ENCODE results near the gene PDP2. TPM values are rescaled to one million over a fixed set of nuclear protein-coding genes. Genes with fewer than 3 reads are reported as not detected.

The PDP2 gene
- total and polyA plus RNA-seq, 2 donors from 2014 or later = 5.1 to 9.2 TPM

GRCh38 chr16:66859397-66860068 is 20.8 kb upstream of the PDP2 start:
- DNase-seq = peak in 1 of 5 donors; percentile 6
- no peak for FAIRE-seq
- TF ChIP-seq CTCF (IDR thresholded peaks at IDR 0.05; ENCODE audit: borderline replicate concordance, extremely low read depth, insufficient read depth) = no peak
- Histone ChIP-seq H3K36me3 (ENCODE audit: control insufficient read depth in 2 of 3, insufficient read depth in 3 of 3, low read length in 3 of 3) (no peaks in the 10 kb centered on the region), H3K27me3 (ENCODE audit: control insufficient read depth, insufficient read depth, low read length) (no peaks in the 10 kb centered on the region), H3K27ac (ENCODE audit: low read depth in 2 of 2, low read length in 2 of 2) (no peak overlapping the region), H3K4me3 (ENCODE audit: low read length in 3 of 3) (no peak overlapping the region), H3K4me1 (ENCODE audit: control insufficient read depth in 2 of 3, insufficient read depth in 2 of 3, low read depth in 1 of 3, low read length in 3 of 3) (no peaks in the 10 kb centered on the region), H3K9ac (ENCODE audit: low read length in 3 of 3) (no peak overlapping the region), H3K9me3 (ENCODE audit: control insufficient read depth in 2 of 3, insufficient read depth in 1 of 3, low read length in 3 of 3) (no peaks in the 10 kb centered on the region)
- intact Hi-C loops (cut with DNase I) = loop anchor here (10.0 kb wide), 1 partner anchor 135 kb away; no protein-coding TSS in a partner anchor

DNA sequence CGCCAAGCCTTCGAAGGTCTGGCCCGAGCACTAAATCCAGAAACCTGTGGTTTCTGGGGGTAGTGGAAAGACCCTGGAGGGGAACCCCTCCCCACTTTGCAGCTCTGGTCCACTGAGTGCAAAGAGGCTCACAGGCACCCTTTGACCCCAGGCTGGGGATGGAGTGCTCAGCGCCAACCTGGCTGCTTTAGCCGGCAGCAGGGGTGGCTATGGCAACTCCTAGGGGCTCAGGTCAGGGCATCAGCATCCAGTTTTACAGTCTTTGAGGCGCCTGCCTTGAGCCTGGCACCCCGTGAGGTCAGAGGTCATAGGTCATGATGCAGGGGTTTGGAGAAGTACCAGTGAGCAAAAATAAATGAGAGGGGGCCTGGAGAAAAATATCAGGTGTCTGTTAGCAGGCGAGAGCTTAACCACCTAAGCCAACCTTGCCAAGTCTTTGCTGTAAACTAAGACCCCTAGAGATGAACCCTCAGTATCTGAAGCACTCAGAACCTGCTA is 18.2 kb upstream of the PDP2 start:
- Histone ChIP-seq H3K9me3 (ENCODE audit: control insufficient read depth in 2 of 3, insufficient read depth in 1 of 3, low read length in 3 of 3) (no peaks in the 10 kb centered on the region), H3K9ac (ENCODE audit: low read length in 3 of 3) (no peak overlapping the region), H3K36me3 (ENCODE audit: control insufficient read depth in 2 of 3, insufficient read depth in 3 of 3, low read length in 3 of 3) (no peaks in the 10 kb centered on the region), H3K27me3 (ENCODE audit: control insufficient read depth, insufficient read depth, low read length) (no peaks in the 10 kb centered on the region), H3K4me3 (ENCODE audit: low read length in 3 of 3) (no peak overlapping the region), H3K27ac (ENCODE audit: low read depth in 2 of 2, low read length in 2 of 2) (no peak overlapping the region), H3K4me1 (ENCODE audit: control insufficient read depth in 2 of 3, insufficient read depth in 2 of 3, low read depth in 1 of 3, low read length in 3 of 3) (no peaks in the 10 kb centered on the region)
- DNase-seq (no peak), FAIRE-seq (no peak)
- intact Hi-C loops (cut with DNase I) = loop anchor here (10.0 kb wide), 1 partner anchor 137 kb away; no protein-coding TSS in a partner anchor
- TF ChIP-seq CTCF (IDR thresholded peaks at IDR 0.05; ENCODE audit: borderline replicate concordance, extremely low read depth, insufficient read depth) = no peak

DNA sequence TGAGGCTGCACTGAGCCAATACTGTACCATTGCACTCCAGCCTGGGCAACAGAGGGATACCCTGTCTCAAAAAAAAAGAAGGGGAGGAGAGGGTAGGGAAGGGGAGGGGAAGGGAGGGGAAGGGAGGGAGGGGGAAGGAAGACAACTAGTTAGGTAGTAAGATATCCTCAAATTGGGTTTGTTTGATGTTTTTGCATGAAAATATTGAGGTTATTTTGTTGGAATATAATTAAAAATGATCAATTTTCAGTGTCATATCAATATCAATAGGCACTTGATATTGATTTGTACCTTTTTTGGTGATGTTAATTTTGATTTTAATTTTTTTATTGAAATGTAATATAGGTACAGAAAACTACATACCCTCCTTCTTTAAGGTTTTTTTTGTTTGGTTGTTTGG is 16.6 kb upstream of the PDP2 start:
- Histone ChIP-seq H3K9ac (ENCODE audit: low read length in 3 of 3) (no peak overlapping the region), H3K27ac (ENCODE audit: low read depth in 2 of 2, low read length in 2 of 2) (no peak overlapping the region), H3K9me3 (ENCODE audit: control insufficient read depth in 2 of 3, insufficient read depth in 1 of 3, low read length in 3 of 3) (no peaks in the 10 kb centered on the region), H3K36me3 (ENCODE audit: control insufficient read depth in 2 of 3, insufficient read depth in 3 of 3, low read length in 3 of 3) (no peaks in the 10 kb centered on the region), H3K4me1 (ENCODE audit: control insufficient read depth in 2 of 3, insufficient read depth in 2 of 3, low read depth in 1 of 3, low read length in 3 of 3) (no peaks in the 10 kb centered on the region), H3K4me3 (ENCODE audit: low read length in 3 of 3) (no peak overlapping the region), H3K27me3 (ENCODE audit: control insufficient read depth, insufficient read depth, low read length) (no peaks in the 10 kb centered on the region)
- DNase-seq = no peak
- TF ChIP-seq CTCF (IDR thresholded peaks at IDR 0.05; ENCODE audit: borderline replicate concordance, extremely low read depth, insufficient read depth) = no peak
- intact Hi-C loops (cut with DNase I) = loop anchor here (10.0 kb wide), 1 partner anchor 139 kb away; no protein-coding TSS in a partner anchor
- no peak for FAIRE-seq

All from kidney (tissue), 14 donors.